ENCODE data around the gene TRIM42. TPM values are rescaled to one million over a fixed set of nuclear protein-coding genes. Genes with fewer than 3 reads are reported as not detected.

The TRIM42 gene
- total RNA-seq: not detected

DNA sequence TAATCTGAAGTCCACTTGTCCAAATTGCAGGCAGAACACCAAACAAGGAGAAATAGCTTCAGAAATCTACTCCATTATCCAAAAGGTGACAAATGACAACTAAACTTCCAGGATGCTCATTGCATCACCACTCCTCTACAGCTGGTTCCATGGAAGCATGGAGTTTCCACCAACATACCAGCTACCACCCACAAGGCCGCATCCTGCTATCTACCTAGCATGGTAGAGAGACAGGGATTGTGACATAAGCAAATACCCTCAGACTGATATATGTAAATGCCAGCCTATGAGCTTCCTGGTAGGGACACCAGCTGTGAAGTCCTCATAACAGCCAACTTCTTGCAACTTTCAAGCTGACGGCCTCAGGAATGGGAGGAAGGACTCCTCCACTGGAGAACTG is at the start of gene TRIM42:
Gene TRIM42 (plus strand): TSS at position 301 of the 400 bp plus-strand sequence. CDS start 166 bp downstream, outside the sequence.
- no peaks in the 10 kb centered on the region for H3K4me1 ChIP-seq
- no peak within 1 kb of the TSS for H3K4me3 ChIP-seq
- no peak within 1 kb of the TSS for H3K27ac ChIP-seq
- H3K27me3 ChIP-seq: no peaks in the 10 kb centered on the region
- H3K36me3 ChIP-seq: no peaks in the 10 kb centered on the region
- TF ChIP-seq, protein P1, sequence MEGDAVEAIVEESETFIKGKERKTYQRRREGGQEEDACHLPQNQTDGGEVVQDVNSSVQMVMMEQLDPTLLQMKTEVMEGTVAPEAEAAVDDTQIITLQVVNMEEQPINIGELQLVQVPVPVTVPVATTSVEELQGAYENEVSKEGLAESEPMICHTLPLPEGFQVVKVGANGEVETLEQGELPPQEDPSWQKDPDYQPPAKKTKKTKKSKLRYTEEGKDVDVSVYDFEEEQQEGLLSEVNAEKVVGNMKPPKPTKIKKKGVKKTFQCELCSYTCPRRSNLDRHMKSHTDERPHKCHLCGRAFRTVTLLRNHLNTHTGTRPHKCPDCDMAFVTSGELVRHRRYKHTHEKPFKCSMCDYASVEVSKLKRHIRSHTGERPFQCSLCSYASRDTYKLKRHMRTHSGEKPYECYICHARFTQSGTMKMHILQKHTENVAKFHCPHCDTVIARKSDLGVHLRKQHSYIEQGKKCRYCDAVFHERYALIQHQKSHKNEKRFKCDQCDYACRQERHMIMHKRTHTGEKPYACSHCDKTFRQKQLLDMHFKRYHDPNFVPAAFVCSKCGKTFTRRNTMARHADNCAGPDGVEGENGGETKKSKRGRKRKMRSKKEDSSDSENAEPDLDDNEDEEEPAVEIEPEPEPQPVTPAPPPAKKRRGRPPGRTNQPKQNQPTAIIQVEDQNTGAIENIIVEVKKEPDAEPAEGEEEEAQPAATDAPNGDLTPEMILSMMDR (IDR thresholded peaks at IDR 0.05): no peak
- no peaks in the 10 kb centered on the region for H3K9me3 ChIP-seq
- intact Hi-C loops (cut with DNase I): no loop called here
- no peak for DNase-seq (ENCODE audit: low spot score in 2 of 2)

DNA sequence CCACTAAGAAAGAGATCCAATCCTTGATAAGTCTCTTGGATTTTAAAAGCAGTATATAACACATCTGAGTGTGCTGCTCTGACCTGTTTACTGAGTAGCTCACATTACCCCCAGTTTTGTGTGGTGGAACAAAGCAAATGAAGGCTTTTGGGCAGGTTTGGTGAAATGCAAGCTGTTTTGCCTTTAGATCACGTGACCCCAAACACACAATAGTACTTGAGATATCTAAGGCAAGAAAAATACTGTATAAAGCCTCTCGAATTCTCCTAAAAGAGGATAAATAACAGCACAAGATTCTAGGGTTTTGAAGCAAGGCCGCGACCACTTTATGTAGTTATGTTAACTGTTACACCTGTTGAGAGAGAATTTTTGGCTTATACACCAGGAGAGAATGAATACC is 49.3 kb upstream of the TRIM42 start:
- no peaks in the 10 kb centered on the region for H3K4me1 ChIP-seq
- H3K36me3 ChIP-seq: no peaks in the 10 kb centered on the region
- no peak overlapping the region for H3K27ac ChIP-seq
- DNase-seq (ENCODE audit: low spot score in 2 of 2): no peak
- TF ChIP-seq, protein P1 (IDR thresholded peaks at IDR 0.05): no peak
- intact Hi-C loops (cut with DNase I): no loop called here
- H3K4me3 ChIP-seq: no peak overlapping the region
- H3K27me3 ChIP-seq: no peaks in the 10 kb centered on the region
- no peaks in the 10 kb centered on the region for H3K9me3 ChIP-seq

DNA sequence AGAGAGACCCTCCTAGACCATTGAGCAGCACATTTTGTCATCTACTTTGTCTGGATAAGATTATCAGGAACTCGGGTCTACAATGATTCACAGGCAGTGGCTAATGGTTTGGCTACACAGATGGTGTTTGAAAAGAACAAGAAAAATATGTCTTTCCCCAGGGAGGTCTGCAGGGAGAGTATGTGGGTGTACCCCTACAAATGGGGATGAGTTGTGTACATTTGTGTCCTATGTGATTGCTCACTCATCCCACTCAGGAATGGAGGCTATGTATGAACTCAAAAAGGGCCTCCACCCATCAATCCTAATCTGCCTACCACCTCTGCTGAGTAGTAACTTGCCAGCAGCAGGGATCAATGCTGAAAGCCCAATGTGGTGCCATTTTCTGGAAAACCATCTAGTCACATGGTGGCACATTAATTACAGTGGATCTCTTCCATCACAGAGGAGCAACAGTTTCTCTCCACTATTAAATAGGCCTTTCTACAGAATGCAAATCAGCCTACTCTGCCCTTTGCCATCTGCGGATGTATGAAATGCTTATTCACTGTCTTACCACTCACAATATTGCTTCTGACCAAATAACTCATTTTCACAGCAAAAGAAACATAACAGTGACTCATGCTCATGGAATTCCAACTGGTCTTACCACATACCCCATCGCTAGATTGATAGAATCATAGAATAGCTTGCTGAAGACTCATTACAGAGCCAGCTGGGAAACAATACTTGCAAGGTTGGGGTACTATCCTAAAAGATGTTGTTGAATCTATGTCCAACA is 48.3 kb upstream of the TRIM42 start:
- Histone ChIP-seq H3K27me3 (no peaks in the 10 kb centered on the region), H3K9me3 (no peaks in the 10 kb centered on the region), H3K36me3 (no peaks in the 10 kb centered on the region), H3K4me1 (no peaks in the 10 kb centered on the region), H3K27ac (no peak overlapping the region), H3K4me3 (no peak overlapping the region)
- TF ChIP-seq, protein P1 (IDR thresholded peaks at IDR 0.05): no peak
- intact Hi-C loops (cut with DNase I): no loop called here
- no peak for DNase-seq (ENCODE audit: low spot score in 2 of 2)

DNA sequence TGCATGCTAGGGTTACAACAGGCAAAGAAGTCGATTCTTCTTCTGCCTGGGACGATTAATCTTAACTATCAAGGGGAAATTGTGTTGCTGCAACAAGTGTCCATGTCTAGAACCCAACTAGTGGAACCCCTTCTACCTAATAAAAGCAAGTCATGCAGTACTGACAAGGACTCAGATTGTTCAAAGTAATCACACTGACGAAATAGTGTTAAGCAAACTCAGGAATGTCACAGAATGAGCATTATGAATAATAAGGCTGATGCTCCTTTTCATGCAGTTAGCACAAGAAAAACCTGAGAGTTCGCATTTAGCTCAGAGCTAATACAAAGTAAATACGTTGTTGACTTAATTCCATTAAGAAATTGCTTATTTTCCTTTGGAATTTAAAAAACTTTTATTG is 47.5 kb upstream of the TRIM42 start:
- intact Hi-C loops (cut with DNase I): no loop called here
- DNase-seq (ENCODE audit: low spot score in 2 of 2): no peak
- no peak overlapping the region for H3K4me3 ChIP-seq
- no peaks in the 10 kb centered on the region for H3K27me3 ChIP-seq
- H3K36me3 ChIP-seq: no peaks in the 10 kb centered on the region
- no peaks in the 10 kb centered on the region for H3K4me1 ChIP-seq
- no peaks in the 10 kb centered on the region for H3K9me3 ChIP-seq
- H3K27ac ChIP-seq: no peak overlapping the region
- TF ChIP-seq, protein P1 (IDR thresholded peaks at IDR 0.05): no peak

DNA sequence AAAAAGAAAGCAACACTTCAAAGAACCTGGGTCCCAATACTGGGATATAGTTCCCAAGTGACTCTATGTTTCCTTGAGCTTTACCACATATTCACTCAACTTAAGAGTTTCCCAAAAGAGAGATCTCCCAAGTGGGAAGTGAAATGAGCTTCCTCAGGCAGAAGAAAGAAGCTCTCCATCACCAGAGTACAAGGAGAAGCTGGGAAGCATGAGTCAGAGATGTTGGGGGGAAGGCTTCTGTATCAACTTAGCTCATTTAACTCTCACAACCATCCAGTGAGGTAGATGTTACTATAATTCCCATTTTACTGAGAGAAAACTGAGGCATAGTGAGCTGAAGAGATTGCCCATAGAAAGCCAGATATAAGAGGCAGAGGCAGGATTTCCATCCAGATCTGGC is 47.0 kb upstream of the TRIM42 start:
- Histone ChIP-seq H3K27ac (no peak overlapping the region), H3K27me3 (no peaks in the 10 kb centered on the region), H3K9me3 (no peaks in the 10 kb centered on the region), H3K4me3 (no peak overlapping the region), H3K4me1 (no peaks in the 10 kb centered on the region), H3K36me3 (no peaks in the 10 kb centered on the region)
- DNase-seq (ENCODE audit: low spot score in 2 of 2): no peak
- intact Hi-C loops (cut with DNase I): no loop called here
- TF ChIP-seq, protein P1 (IDR thresholded peaks at IDR 0.05): no peak
